Gastrocnemius medialis (tissue), 4 donors: ENCODE measurements around the gene SLC25A48.

Experiments used
- CTCF ChIP-seq, 5 experiments: fragments of 450-650 bp in 3 of 5; fragments of 200-600 bp in 2 of 5; sonication (generic) in 2 of 5; IDR thresholded peaks in 4 of 5; conservative IDR thresholded peaks in 1 of 5; 1 replicate in 4 of 5; 2 replicates in 1 of 5; pipeline ENCODE4 v1.5.1; 2016 to 2019; ENCODE audit warnings: antibody characterized with exemption in 5 of 5, mild to moderate bottlenecking in 3 of 5, moderate library complexity in 3 of 5
- POLR2A ChIP-seq, 2 donors: fragments of 450-650 bp; IDR thresholded peaks; one replicate each; pipeline ENCODE4 v1.6.1; 2017; ENCODE audit warnings: antibody characterized with exemption in 2 of 2, mild to moderate bottlenecking in 2 of 2, moderate library complexity in 2 of 2

GRCh38 chr5:135851186-135851914 is 16.9 kb downstream of the SLC25A48 start:
- TF ChIP-seq CTCF (IDR thresholded peaks at IDR 0.05 in 4 of 5, conservative IDR thresholded peaks at IDR 0.05 in 1 of 5): no peak
- TF ChIP-seq POLR2A (IDR thresholded peaks at IDR 0.05): no peak
